Stimulated activated CD8-positive, alpha-beta memory T cell treated with anti-CD3 and anti-CD28 coated beads, Interleukin-7, amount 100 ng/mL, for 48 hours (primary cell): ENCODE measurements around the gene PIK3CG.

Experiments
- DNase-seq, 2 donors: peaks; one replicate each; pipeline ENCODE4 v3.0.0-alpha.2; 2020; ENCODE audit warnings: low read depth in 1 of 2; ENCODE audit errors: extremely low read depth in 1 of 2

The PIK3CG gene

GRCh38 chr7:106855540-106856132, 9.4 kb upstream of the PIK3CG start:
- no peak for DNase-seq

GRCh38 chr7:106858618-106859532, 6.2 kb upstream of the PIK3CG start:
- DNase-seq = no peak

GRCh38 chr7:106862317-106863089, 2.6 kb upstream of the PIK3CG start:
- no peak for DNase-seq

GRCh38 chr7:106863274-106863997, 1.6 kb upstream of the PIK3CG start:
- DNase-seq = no peak

GRCh38 chr7:106864298-106865081, 592 bp upstream of the PIK3CG start:
- DNase-seq = no peak

- no peak for DNase-seq
These were observed 1.5 kb downstream of the PIK3CG start for GRCh38 chr7:106866298-106867281.

- no peak for DNase-seq
These were observed 2.7 kb downstream of the PIK3CG start for GRCh38 chr7:106867641-106868351.

- DNase-seq = no peak
These were observed 3.3 kb downstream of the PIK3CG start for GRCh38 chr7:106868364-106868763.

- DNase-seq = no peak
These were observed 4.9 kb downstream of the PIK3CG start for GRCh38 chr7:106869954-106870353.

- DNase-seq = no peak
These were observed 5.4 kb downstream of the PIK3CG start for GRCh38 chr7:106870528-106870927.

GRCh38 chr7:106870983-106871410, 5.9 kb downstream of the PIK3CG start:
- no peak for DNase-seq

- no peak for DNase-seq
These were observed 6.9 kb downstream of the PIK3CG start for GRCh38 chr7:106871793-106872571.

GRCh38 chr7:106872763-106873162, 7.7 kb downstream of the PIK3CG start:
- DNase-seq = no peak

- DNase-seq = no peak
These were observed 9.0 kb downstream of the PIK3CG start for GRCh38 chr7:106874076-106874475.

GRCh38 chr7:106875508-106875907, 10.4 kb downstream of the PIK3CG start:
- DNase-seq = no peak

- no peak for DNase-seq
These were observed 13.8 kb downstream of the PIK3CG start for GRCh38 chr7:106878748-106879439.

- DNase-seq = no peak
These were observed 16.9 kb downstream of the PIK3CG start for GRCh38 chr7:106881984-106882383.
